Tongue (tissue), 2 donors: ENCODE measurements around the gene MARCHF10. TPM values are rescaled to one million over a fixed set of nuclear protein-coding genes. Genes with fewer than 3 reads are reported as not detected.

ENCODE experiments used
- DNase-seq: peaks from one replicate; pipeline ENCODE4 v3.0.0-alpha.2; 2015
- total RNA-seq: library from RNA; depleted of rRNA; stranded (reverse); fragments of >200 nt; gene quantifications from one replicate; pipeline ENCODE4 v1.2.3, GENCODE V29; 2014

MARCHF10 gene
- total RNA-seq, 1 donor from 2014 or later: 0.10 TPM

DNA sequence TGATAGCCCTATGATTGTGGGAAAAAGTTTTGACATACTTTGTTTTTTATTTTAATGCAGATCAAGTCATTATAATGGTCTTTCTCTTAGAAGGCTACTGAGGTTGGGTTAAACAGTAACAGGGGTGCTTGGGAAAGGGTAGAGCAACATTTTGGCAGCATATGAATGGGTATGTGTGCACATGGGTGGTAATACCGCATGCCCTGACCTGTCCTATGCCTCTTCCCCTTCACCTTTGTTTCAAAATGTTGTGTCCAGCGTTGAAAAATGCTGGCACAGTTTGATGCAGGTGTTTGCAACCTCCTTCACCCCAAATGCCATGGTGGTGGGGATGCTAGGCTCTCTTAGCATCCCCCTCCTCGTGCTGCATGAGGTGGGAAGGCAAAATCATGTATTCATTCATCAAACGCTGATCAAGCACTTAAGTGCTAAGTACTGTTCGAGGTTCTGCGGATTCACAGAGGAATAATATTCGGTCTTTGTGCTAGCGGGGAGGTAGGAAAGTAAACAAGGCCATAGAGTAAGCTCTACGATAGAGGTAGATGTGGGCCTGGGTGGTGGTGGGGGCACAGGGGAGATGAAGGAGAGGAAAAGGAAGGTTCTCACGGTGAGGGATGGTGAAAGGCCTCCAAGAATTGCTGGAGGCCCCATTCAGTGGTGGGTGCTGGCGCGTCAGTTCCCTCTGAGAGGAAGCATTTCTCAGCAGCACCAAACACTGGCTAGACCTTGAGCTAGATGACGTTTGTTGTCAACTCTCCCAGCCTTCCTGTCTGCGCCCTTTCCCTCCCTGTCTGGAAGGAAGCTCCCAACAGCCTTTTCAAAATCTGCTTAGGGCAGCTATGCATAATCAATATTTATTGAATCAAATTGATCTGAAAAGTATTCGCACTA lies 13.3 kb upstream of the MARCHF10 start:
- DNase-seq: no peak

DNA sequence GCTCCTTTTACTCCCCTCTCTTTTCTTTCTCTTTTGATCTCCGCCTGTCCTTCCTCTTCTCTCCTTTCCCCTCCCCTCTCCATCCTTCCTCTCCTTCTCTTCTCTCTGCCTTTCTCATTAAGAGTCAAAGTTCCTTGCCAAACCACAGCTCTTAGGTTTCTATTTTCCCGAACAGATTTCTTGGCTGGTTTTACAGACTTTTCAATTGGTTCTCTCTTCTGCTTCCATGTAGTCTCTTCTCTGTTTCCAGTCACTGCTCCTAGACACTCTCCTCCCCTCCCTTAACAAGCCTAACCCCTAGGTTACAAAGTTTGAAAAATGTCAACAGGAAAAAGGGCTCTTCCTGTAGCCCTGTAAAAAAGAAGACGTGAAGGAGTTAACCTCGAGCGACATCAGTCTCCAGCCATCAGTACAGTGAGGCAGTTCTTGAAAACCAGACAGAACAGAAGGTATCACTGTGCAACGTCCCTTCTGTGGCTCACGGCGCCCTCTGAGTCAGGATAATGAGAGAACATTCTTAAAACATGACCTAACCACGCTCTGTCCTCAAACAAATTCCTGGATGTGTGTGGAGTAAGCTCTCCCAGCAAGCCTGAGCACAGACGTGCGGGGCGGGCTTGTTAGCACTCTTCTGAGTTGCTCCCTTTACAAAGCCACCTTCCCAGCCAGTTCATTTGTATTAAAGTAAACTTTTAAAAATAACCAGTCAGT lies 11.6 kb upstream of the MARCHF10 start:
- peak; percentile 94 for DNase-seq

DNA sequence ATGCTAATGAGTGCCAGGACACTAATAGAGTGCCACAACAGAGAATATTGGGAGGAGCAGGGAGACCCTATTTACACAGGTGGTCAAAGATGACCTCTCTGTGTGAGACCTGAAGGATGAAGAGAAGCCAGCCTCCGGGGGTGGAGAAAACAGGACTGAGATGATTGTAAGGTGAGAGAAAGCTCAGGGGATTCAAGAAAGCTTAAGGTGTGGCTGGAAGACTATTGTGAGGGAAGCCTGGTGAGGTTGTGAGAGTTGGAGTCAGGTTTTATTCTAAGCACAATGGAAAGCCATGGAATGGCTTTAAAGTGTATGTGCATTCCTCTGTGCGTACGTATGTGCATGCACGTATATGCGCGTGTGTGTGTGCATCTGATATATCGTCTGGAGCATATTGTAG lies 10.4 kb upstream of the MARCHF10 start:
- DNase-seq: no peak

DNA sequence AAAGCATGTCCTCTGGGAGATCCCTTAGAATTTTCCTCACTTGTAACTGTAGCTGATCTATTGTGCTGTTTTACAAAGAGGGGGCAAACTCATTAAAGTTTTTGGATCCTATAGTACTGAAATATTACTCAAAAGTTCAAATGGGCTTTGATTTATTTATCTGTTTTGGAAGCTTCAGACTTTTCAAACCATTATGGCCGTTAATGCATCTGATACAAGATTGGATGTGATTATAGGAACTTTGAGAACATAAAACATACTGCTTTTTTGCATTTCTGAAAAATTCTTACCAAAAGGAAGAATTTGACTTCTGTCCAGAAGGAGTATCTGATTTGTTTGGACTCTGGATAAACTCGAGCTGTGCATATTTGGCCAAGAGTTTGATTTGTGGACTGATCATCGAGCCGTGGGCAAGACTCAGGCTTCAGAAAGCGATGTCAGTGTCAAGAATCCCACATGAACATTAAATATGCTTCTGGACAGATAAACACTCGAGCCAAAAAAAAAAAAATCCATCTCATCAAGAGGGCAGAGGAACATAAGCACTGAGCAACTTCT lies 8.2 kb upstream of the MARCHF10 start:
- DNase-seq: no peak

GRCh38 chr17:62809656-62810055 lies 1.5 kb upstream of the MARCHF10 start:
- no peak for DNase-seq

- DNase-seq: no peak
These were observed 459 bp upstream of the MARCHF10 start for GRCh38 chr17:62808576-62808970.

- DNase-seq: no peak
These were observed 2.9 kb downstream of the MARCHF10 start for GRCh38 chr17:62805234-62805633.

DNA sequence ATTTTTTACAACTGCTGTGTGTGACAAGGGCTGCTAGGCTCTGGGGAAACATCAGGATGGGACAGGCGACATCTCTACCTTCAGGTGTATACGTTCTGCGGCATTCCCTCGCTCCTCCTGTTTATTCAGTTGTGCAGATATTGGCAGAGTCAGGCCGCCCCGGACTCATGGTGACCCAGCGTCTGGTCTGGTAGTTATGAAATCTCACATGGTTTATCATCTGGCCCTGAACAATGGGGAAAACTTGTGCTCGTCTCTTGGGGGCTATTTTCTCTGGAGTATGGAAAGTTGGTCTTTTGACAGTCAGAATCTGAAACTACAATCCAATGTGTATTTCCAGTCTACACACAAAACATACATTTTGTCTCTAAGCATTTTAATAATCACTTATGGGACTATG lies 3.3 kb downstream of the MARCHF10 start:
- no peak for DNase-seq

- DNase-seq: no peak
These were observed 4.1 kb downstream of the MARCHF10 start for GRCh38 chr17:62804025-62804424.

- DNase-seq: no peak
These were observed 5.4 kb downstream of the MARCHF10 start for GRCh38 chr17:62802561-62803205.

- DNase-seq: no peak
These were observed 6.5 kb downstream of the MARCHF10 start for GRCh38 chr17:62801553-62802114.

DNA sequence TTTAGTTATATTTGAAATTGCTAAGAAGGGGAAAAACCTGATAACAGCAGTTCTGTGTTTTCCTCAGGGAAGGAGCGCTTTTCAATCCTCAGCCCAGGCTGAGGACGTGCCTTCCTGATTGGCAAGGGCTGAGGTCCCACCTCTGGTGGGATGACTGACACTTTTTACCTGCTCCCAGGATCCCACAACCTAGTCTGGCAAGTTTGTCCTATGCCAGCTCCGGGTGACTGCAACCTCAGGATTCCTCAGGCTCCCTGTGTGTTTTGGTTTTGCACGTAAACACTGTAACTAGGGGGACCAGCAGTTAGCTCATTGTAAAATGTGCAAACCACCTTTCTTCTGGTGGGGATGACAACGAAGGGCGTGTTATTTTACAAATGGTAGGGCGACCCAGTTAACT lies 7.5 kb downstream of the MARCHF10 start:
- DNase-seq: peak; percentile 67

GRCh38 chr17:62797959-62798358 lies 10.2 kb downstream of the MARCHF10 start:
- no peak for DNase-seq

GRCh38 chr17:62796291-62796690 lies 11.8 kb downstream of the MARCHF10 start:
- DNase-seq: no peak

DNA sequence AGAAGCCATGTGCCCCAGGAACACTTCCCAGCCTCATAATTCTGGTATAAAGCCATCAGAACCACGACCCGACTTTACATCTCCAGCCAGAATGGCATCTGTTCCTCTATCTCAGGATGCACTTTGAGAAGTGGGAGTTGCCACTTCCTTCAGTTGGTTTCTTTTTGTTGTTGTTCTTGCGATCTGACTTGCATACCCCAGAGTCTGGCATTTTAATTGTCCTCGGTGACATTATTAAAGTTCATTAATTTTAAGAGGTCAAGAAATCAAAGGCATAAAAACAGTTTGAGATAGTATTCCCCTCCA lies 13.5 kb downstream of the MARCHF10 start:
- no peak for DNase-seq

- DNase-seq: no peak
These were observed 14.0 kb downstream of the MARCHF10 start for GRCh38 chr17:62793919-62794665.

- DNase-seq: no peak
These were observed 15.7 kb downstream of the MARCHF10 start for GRCh38 chr17:62792447-62792800.

GRCh38 chr17:62791767-62792446 lies 16.2 kb downstream of the MARCHF10 start:
- DNase-seq: no peak

DNA sequence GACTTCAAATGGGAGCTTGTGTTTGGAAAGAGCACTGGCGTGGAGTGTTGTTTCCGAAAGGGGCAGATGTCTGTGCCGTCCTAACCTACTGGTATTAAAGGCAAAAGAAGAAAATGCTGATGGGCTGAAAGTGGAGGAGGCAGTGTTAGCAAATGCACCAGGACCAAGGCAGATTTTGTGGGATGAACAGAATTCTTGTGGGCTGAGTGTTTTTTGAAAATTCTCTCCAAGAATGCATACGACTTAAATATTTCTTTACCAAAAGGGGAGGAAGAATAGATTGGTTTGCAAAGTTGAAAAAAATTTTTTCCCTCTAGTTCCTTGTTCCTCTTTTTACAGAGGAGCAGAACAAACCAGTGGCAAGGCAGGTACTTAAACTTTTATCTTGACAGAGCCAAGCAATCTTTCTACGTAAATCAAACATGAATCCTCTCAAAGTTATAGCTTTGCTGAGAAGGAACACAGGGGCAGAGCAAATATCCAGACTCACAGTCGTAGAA lies 16.8 kb downstream of the MARCHF10 start:
- DNase-seq: no peak

DNA sequence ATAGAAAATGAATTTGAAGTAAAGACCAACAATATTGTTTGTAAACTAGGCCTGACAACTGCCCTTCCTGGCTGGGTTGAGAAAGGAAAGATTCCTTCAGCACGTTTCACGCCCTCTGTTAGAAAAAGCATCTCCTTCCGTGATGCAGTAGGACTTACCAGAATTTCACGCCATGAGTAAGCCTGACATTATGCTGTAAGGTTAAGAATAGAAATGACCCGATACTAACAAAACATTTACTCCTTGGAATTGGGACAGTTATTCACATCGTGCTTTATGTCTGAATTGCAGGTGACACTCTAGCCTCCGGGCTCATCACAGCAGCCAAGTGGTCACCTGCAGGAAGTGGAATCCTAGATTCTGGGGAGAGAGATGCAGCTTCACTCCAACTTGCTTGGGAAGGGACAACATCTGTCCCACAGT lies 17.5 kb downstream of the MARCHF10 start:
- DNase-seq: no peak

GRCh38 chr17:62787366-62787765 lies 20.7 kb downstream of the MARCHF10 start:
- no peak for DNase-seq
